Measurements from ENCODE around the gene FAM76B. TPM values are rescaled to one million over a fixed set of nuclear protein-coding genes. Genes with fewer than 3 reads are reported as not detected.

The FAM76B gene
- total RNA-seq, 1 donor from 2014 or later: 33.9 TPM

DNA sequence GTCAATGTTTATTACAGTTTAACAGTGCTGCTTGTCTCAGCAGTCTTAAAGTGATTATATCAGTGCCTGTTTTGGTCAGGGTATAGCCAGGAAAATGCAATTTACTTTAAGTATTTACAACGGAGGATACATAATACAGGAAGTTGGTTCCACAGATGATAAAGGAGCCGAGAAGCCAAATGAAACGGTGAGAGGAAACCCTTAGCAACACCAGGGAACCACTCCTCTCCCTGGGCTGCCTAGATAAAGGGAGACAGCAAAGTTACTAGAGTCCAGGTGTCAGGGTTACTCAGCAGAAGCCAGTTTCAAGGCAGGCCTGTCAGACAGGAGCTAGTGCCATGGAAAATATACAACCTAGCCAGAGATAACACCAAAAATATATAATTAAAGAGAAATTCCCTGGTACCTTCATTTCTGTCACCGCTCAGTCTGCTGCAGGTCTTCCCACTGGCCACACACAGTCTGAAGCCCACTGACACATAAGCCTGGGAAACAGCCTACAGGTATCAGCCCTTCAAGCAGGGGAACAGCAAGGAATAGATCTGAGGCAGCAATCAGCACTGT lies 55.5 kb downstream of the FAM76B start:
- peaks cover 2% of the 10 kb centered on the region for H3K4me1 Mint-ChIP-seq (ENCODE audit: low read depth, unreplicated experiment)
- H3K9me3 Mint-ChIP-seq (ENCODE audit: unreplicated experiment): no peaks in the 10 kb centered on the region
- no peak for DNase-seq
- H3K27me3 Mint-ChIP-seq (ENCODE audit: unreplicated experiment): no peaks in the 10 kb centered on the region
- no peak overlapping the region for H3K4me3 Mint-ChIP-seq (ENCODE audit: unreplicated experiment)
- no peak overlapping the region for H3K27ac Mint-ChIP-seq (ENCODE audit: unreplicated experiment)
- TF ChIP-seq CTCF (IDR thresholded peaks at IDR 0.05; ENCODE audit: partially characterized antibody, unreplicated experiment): no peak
- H3K36me3 Mint-ChIP-seq (ENCODE audit: unreplicated experiment): no peaks in the 10 kb centered on the region

GRCh38 chr11:95732930-95733602 lies 56.5 kb downstream of the FAM76B start:
- H3K9me3 Mint-ChIP-seq (ENCODE audit: unreplicated experiment): no peaks in the 10 kb centered on the region
- H3K36me3 Mint-ChIP-seq (ENCODE audit: unreplicated experiment): no peaks in the 10 kb centered on the region
- no peak overlapping the region for H3K27ac Mint-ChIP-seq (ENCODE audit: unreplicated experiment)
- TF ChIP-seq CTCF (IDR thresholded peaks at IDR 0.05; ENCODE audit: partially characterized antibody, unreplicated experiment): no peak
- no peaks in the 10 kb centered on the region for H3K4me1 Mint-ChIP-seq (ENCODE audit: low read depth, unreplicated experiment)
- H3K27me3 Mint-ChIP-seq (ENCODE audit: unreplicated experiment): no peaks in the 10 kb centered on the region
- H3K4me3 Mint-ChIP-seq (ENCODE audit: unreplicated experiment): no peak overlapping the region
- no peak for DNase-seq

- H3K4me3 Mint-ChIP-seq (ENCODE audit: unreplicated experiment): no peak overlapping the region
- DNase-seq: no peak
- TF ChIP-seq CTCF (IDR thresholded peaks at IDR 0.05; ENCODE audit: partially characterized antibody, unreplicated experiment): no peak
- H3K27ac Mint-ChIP-seq (ENCODE audit: unreplicated experiment): no peak overlapping the region
- no peaks in the 10 kb centered on the region for H3K36me3 Mint-ChIP-seq (ENCODE audit: unreplicated experiment)
- H3K27me3 Mint-ChIP-seq (ENCODE audit: unreplicated experiment): no peaks in the 10 kb centered on the region
- H3K9me3 Mint-ChIP-seq (ENCODE audit: unreplicated experiment): no peaks in the 10 kb centered on the region
- H3K4me1 Mint-ChIP-seq (ENCODE audit: low read depth, unreplicated experiment): no peaks in the 10 kb centered on the region
Measured at GRCh38 chr11:95729462-95729861, 60.1 kb downstream of the FAM76B start.

DNA sequence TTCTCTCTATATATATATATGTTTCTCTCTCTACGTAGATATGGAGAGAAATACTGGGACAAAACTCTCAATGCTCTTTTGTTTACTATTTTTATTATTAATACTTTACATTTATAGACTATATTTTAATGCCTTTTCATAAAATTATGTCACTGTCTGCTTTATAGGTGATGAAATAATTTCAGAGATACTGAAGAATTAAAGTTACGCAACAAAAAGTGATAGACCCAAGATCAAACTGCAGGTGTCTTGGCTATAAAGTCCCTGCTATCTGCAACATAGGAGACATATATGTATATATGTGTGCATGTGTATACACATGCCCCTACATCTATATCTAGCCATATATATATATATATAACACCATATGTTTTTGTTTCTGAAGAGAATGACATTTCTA lies 60.8 kb downstream of the FAM76B start:
- DNase-seq: no peak
- no peaks in the 10 kb centered on the region for H3K4me1 Mint-ChIP-seq (ENCODE audit: low read depth, unreplicated experiment)
- no peaks in the 10 kb centered on the region for H3K36me3 Mint-ChIP-seq (ENCODE audit: unreplicated experiment)
- TF ChIP-seq CTCF (IDR thresholded peaks at IDR 0.05; ENCODE audit: partially characterized antibody, unreplicated experiment): no peak
- H3K27me3 Mint-ChIP-seq (ENCODE audit: unreplicated experiment): no peaks in the 10 kb centered on the region
- H3K4me3 Mint-ChIP-seq (ENCODE audit: unreplicated experiment): no peak overlapping the region
- no peaks in the 10 kb centered on the region for H3K9me3 Mint-ChIP-seq (ENCODE audit: unreplicated experiment)
- H3K27ac Mint-ChIP-seq (ENCODE audit: unreplicated experiment): no peak overlapping the region

DNA sequence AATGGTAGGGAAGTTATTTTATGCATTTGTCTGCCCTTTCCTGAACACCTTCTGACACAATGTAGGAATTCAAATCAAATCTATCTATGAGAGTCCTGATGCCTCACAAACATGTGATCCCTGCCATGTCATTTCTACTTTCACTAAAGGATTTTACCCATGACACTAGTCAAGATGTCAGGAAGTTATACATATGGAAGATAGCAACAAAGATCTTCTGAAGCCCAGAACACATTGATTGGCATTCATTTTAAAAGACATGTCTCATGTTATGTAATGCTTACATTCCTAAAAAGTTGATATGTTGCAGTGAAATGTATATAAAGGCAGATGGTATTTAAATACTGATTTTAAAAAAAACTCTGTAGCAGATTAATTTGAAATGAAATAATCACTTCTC lies 61.5 kb downstream of the FAM76B start:
- no peak overlapping the region for H3K27ac Mint-ChIP-seq (ENCODE audit: unreplicated experiment)
- H3K4me1 Mint-ChIP-seq (ENCODE audit: low read depth, unreplicated experiment): no peaks in the 10 kb centered on the region
- H3K9me3 Mint-ChIP-seq (ENCODE audit: unreplicated experiment): no peaks in the 10 kb centered on the region
- TF ChIP-seq CTCF (IDR thresholded peaks at IDR 0.05; ENCODE audit: partially characterized antibody, unreplicated experiment): no peak
- no peaks in the 10 kb centered on the region for H3K27me3 Mint-ChIP-seq (ENCODE audit: unreplicated experiment)
- H3K4me3 Mint-ChIP-seq (ENCODE audit: unreplicated experiment): no peak overlapping the region
- H3K36me3 Mint-ChIP-seq (ENCODE audit: unreplicated experiment): no peaks in the 10 kb centered on the region
- DNase-seq: no peak
